Vein endothelial cell (primary cell): ENCODE data around the gene ATP8B1. TPM values are rescaled to one million over a fixed set of nuclear protein-coding genes. Genes with fewer than 3 reads are reported as not detected.

Experiments used
- small RNA-seq: library from RNA; depleted of rRNA; stranded (forward); fragments of <200 nt; gene quantifications from one replicate; pipeline ENCODE3, GENCODE V24; 2012
- total RNA-seq: library from RNA; depleted of rRNA; stranded (reverse); fragments of >200 nt; gene quantifications from 2 replicates; pipeline ENCODE4 v1.2.3, GENCODE V29; 2012

Gene ATP8B1
- 80.7 and 92.7 TPM in 2 replicates for total RNA-seq

DNA sequence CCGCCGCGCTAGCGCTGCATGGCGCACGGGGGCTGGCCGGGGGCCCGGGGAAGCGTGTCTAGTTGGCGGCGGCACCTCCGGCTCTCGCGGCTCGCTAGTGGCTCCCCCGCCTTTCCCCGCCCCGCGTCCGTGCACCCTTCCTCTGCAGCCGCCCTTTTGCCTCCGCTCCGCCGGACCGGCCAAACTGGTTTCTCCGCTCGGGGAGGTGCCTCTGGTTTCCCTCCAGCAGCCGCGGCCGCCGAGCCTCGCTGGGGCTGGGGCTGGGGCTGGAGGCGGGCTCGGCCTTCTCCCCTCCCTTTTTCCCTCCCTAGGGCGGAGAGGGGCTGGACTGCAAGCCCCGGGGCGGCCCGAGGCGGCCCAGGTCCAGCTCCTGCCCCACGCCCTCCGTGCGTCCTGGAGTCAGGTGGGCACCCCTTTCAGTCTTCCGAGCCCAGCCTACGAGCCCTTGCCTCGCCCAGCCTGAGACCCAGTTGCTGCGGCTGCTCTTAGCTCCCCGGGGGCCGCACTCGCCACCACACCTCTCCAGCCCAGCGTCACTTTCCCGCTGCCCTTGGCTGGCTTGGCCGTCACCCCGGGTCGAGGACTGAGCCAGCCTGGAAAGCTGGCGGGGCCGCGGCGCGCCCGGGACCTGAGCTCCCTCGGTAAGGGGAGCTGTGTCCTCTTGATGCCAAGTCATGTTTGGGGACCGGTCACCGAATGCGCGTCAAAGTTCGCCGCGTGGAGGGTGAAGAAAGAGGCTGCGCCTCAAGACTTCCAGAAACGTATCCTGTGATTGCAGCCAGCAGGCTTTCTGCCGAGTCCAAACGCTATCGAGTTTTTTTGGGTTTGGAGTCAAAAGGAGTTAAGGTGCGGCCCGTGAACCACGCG, at the start of gene ATP8B1:
ATP8B1 (minus strand) TSS at position 213 of the 867 bp plus-strand sequence. CDS start 71,508 bp downstream, outside the sequence.

Small RNA genes within 50 kb of the gene (small RNA-seq; reads per million reads assigned to genes)
- not detected for gene RNU6-742P

Other genes with a start within 250 kb of the ATP8B1 start
- gene FECH, start 216.6 kb downstream of the ATP8B1 start, total RNA-seq, result 23.8 and 34.2 TPM in 2 replicates
- gene NARS1, start 181.5 kb downstream of the ATP8B1 start, total RNA-seq, result 113 and 132 TPM in 2 replicates
- gene NEDD4L, start 240.9 kb upstream of the ATP8B1 start, total RNA-seq, result 27.8 and 28.1 TPM in 2 replicates